Colonic mucosa (tissue), 4 donors: ENCODE results near the gene EIF4EBP2. TPM values are rescaled to one million over a fixed set of nuclear protein-coding genes. Genes with fewer than 3 reads are reported as not detected.

Source experiments
- DNase-seq: peaks from one replicate; pipeline ENCODE4 v3.0.0-alpha.2; 2020
- H3K27ac ChIP-seq: fragments of 200-600 bp; one replicate; pipeline ENCODE4 v1.8.0; 2021
- H3K27me3 ChIP-seq: fragments of 200-600 bp; one replicate; pipeline ENCODE4 v1.8.0; 2021
- H3K36me3 ChIP-seq: fragments of 200-600 bp; one replicate; pipeline ENCODE4 v1.8.0; 2021
- H3K4me1 ChIP-seq: fragments of 200-600 bp; one replicate; pipeline ENCODE4 v1.8.0; 2021; ENCODE audit warnings: mild to moderate bottlenecking
- H3K4me3 ChIP-seq: fragments of 200-600 bp; one replicate; pipeline ENCODE4 v1.8.0; 2021
- H3K9ac ChIP-seq, 2 donors: one replicate each; pipeline ENCODE4 v1.7.0; 2013; ENCODE audit warnings: control low read depth in 2 of 2, low read depth in 2 of 2, low read length in 2 of 2
- H3K9me3 ChIP-seq: fragments of 200-600 bp; one replicate; pipeline ENCODE4 v1.8.0; 2021
- intact Hi-C: fragments of 100-400 bp; cut with DNase I; formaldehyde crosslinking; loops from one replicate; pipeline ENCODE4 v1.14.1; 2022
- total RNA-seq, 2 donors: library from RNA; stranded (reverse); fragmentation: NEBNext Ultra II Directional in 1 of 2; extraction: Animal tissue kit (Norgen Biotek cat#: 25700) in 1 of 2; gene quantifications; one replicate each; pipeline ENCODE4 v1.2.1, GENCODE V29; 2021
- TF ChIP-seq, protein P1 (sequence below): fragments of 200-600 bp; IDR thresholded peaks from one replicate; pipeline ENCODE4 v1.8.0; 2022; ENCODE audit warnings: antibody characterized with exemption, mild to moderate bottlenecking
- donor health status: healthy.
- donor health status: DM: no; HTN: no; CAD: no.
- donor health status: DM: no; HTN: no; CAD: no.

The EIF4EBP2 gene
- total RNA-seq, 2 donors from 2014 or later: 77.1 to 77.7 TPM

DNA sequence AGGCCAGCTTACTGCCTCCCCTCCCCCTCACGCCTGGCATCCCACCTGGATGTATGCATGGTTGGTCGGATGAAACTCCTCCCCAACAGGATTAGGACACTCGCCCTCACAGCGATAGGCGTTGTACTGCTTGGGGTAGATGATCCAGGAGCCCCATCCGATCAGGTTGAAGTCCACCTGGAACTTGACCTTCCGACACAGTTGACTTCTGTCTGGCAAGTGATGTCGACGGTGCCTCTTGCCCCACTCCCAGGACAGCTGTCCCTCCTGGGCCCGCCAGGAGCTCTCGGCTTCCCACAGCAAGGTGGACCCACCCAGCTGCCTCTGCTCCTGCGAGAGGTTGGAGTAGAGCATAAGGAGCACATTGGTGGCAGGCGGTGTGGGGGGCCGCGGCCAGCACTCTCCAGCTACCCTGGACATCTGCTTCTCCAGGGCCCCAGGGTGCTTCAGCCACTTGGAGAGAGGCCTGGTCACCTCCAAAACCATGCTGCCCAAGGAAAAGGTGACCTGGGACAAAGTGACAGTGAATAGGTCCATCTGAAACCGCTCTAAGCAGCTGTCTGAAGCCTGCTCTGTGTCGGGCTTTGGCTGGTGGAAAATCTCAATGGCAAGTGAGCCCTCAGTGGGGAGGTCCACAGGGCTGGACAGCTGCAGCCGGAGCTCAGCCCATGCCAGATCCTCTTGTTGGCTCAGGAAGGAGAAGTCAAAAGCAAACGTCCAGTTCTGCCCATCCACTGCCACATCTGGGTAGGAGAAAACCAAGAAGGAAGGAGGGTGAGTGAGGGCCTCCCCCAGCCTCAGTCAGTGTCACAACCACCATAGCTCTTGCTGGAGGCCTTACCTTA lies 31.5 kb downstream of the EIF4EBP2 start:
- no peak for DNase-seq
- Histone ChIP-seq H3K9ac (no peak overlapping the region), H3K27me3 (peaks cover 16% of the 10 kb centered on the region), H3K4me3 (no peak overlapping the region), H3K4me1 (peaks cover 2% of the 10 kb centered on the region), H3K36me3 (no peaks in the 10 kb centered on the region), H3K9me3 (no peaks in the 10 kb centered on the region), H3K27ac (no peak overlapping the region)
- intact Hi-C loops: no loop called here
- TF ChIP-seq, protein P1, sequence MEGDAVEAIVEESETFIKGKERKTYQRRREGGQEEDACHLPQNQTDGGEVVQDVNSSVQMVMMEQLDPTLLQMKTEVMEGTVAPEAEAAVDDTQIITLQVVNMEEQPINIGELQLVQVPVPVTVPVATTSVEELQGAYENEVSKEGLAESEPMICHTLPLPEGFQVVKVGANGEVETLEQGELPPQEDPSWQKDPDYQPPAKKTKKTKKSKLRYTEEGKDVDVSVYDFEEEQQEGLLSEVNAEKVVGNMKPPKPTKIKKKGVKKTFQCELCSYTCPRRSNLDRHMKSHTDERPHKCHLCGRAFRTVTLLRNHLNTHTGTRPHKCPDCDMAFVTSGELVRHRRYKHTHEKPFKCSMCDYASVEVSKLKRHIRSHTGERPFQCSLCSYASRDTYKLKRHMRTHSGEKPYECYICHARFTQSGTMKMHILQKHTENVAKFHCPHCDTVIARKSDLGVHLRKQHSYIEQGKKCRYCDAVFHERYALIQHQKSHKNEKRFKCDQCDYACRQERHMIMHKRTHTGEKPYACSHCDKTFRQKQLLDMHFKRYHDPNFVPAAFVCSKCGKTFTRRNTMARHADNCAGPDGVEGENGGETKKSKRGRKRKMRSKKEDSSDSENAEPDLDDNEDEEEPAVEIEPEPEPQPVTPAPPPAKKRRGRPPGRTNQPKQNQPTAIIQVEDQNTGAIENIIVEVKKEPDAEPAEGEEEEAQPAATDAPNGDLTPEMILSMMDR: no peak

- Histone ChIP-seq H3K4me3 (no peak overlapping the region), H3K27ac (no peak overlapping the region)
Observed at GRCh38 chr10:70437721-70438120, 33.8 kb downstream of the EIF4EBP2 start.

DNA sequence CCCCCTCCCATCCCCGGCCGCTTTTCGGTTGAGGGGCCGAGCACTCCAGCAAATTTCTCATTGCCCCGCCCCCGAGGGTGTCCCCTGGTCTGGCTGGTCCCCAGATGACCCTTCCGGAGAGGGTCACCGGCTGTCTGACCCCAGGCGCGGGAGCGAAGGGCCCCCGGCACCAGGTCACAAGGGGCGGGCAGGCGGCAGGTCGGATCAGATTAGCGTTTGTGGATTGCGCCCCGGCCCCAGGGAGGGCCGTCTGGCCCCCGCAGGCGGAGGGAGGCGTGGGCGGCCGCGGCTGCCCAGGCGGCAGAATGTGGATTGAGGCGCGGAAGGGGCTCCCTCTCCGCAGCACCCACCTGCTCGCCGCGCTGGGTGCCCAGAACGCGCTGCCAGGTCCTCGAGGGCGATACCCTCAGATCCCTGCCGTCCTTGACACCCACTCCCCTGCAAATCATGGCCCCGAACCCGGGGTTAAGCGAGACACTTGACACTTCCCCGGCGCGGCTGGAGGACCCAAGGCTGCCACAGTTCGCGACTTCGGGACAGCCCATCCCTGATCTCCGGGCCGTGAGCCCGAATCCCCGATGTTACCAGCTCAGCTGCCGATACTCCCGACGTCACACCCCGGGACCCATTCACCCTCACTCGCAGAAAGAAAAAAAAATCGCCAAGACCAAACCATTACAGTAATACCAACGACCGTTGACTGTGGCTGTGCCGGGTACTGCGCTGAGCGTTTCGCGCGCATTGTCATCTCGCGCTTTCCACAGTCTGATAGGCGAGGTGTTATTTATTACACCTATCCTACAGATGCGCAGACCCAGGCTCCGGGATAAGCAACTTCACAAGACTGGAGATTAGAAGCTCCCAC lies 36.6 kb downstream of the EIF4EBP2 start:
- TF ChIP-seq, protein P1: no peak
- no peaks in the 10 kb centered on the region for H3K36me3 ChIP-seq
- peak overlapping the region; percentile 13 for H3K4me3 ChIP-seq
- intact Hi-C loops: no loop called here
- no peak overlapping the region for H3K9ac ChIP-seq
- DNase-seq: no peak
- H3K4me1 ChIP-seq: peaks cover 12% of the 10 kb centered on the region
- no peak overlapping the region for H3K27ac ChIP-seq
- peaks cover 33% of the 10 kb centered on the region for H3K27me3 ChIP-seq
- H3K9me3 ChIP-seq: no peaks in the 10 kb centered on the region

More at GRCh38 chr10:70437721-70438120, 33.8 kb downstream of the EIF4EBP2 start:
- no peak for DNase-seq
- H3K9me3 ChIP-seq: no peaks in the 10 kb centered on the region
- TF ChIP-seq, protein P1: no peak
- H3K36me3 ChIP-seq: no peaks in the 10 kb centered on the region
- H3K9ac ChIP-seq: no peak overlapping the region
- peaks cover 33% of the 10 kb centered on the region for H3K27me3 ChIP-seq
- intact Hi-C loops: no loop called here
- H3K4me1 ChIP-seq: peaks cover 12% of the 10 kb centered on the region

DNA sequence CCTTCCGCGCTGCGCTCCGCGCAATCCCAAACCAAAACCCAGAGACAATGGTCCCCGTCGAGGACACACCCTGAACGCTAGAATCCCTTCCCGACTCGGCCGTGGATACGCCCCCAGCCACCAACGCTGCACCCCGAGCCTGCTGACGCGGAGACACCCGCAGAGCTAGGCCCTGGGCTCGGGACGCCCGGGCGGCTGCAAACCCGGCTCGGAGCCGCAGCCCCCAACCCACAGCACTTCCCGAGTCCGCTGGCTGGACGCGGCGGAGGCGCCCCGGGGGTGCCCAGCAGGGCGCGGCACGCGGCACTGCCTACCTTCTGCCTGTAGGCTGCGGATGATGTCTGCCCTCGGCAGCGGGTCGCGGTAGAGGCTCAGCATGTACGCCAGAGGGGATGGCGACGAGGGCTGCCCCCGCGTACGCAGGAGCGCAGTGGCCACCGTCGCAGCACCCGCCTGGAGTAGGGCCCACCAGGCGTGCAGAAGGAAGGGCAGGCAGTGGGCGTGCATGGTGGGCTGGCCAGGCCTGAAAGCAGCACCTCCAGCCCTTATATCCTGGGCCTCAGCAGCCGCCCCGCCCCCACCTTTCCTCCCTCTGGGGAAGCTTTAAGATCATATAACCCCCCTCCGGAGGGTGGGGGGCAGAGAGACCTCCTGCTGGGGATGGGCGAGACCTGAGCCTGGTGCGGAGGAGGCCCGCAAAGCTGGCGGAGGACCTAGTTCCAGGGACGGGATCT lies 37.4 kb downstream of the EIF4EBP2 start, which contains the start of gene NODAL:
TSS of gene NODAL (minus strand) at position 521 of the 734 bp plus-strand sequence. CDS start at position 507, 14 bp downstream.
- Histone ChIP-seq H3K4me1 (peaks cover 12% of the 10 kb centered on the region), H3K9me3 (no peaks in the 10 kb centered on the region), H3K27ac (no peak within 1 kb of the TSS), H3K4me3 (peak within 1 kb of the TSS; percentile 13), H3K27me3 (peaks cover 33% of the 10 kb centered on the region), H3K9ac (peak within 1 kb of the TSS in 1 of 2 donors; percentile 21), H3K36me3 (no peaks in the 10 kb centered on the region)
- intact Hi-C loops: no loop called here
- DNase-seq: no peak
- TF ChIP-seq, protein P1: no peak

- intact Hi-C loops: no loop called here
- peak overlapping the region in 1 of 2 donors; percentile 21 for H3K9ac ChIP-seq
- H3K36me3 ChIP-seq: no peaks in the 10 kb centered on the region
- no peak for DNase-seq
- peaks cover 12% of the 10 kb centered on the region for H3K4me1 ChIP-seq
- H3K27ac ChIP-seq: no peak overlapping the region
- H3K27me3 ChIP-seq: peaks cover 33% of the 10 kb centered on the region
- TF ChIP-seq, protein P1: no peak
- no peak overlapping the region for H3K4me3 ChIP-seq
- H3K9me3 ChIP-seq: no peaks in the 10 kb centered on the region
Observed at GRCh38 chr10:70441895-70442309, 38.0 kb downstream of the EIF4EBP2 start.
